Measurements from ENCODE around the gene PRDM16.

DNA sequence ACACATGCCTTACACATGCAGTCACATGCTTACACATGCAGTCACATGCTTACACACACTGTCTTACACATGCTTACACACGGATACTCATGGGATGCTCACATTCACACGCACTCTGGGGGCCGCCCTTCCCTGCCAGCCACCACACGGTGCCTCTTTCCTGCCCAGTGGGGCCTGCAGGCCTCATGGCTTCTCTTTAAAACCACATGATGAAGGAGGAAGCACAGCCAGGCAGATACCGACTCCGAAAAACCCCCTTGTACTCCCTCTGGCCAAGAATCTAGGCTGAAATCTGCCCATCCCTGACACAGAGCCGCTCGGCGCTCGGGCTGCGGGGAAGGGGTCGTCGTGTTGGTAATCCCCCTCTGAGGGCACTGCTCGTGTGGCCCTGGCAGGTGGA is 113.0 kb downstream of the PRDM16 start:
- TF ChIP-seq, protein P1, sequence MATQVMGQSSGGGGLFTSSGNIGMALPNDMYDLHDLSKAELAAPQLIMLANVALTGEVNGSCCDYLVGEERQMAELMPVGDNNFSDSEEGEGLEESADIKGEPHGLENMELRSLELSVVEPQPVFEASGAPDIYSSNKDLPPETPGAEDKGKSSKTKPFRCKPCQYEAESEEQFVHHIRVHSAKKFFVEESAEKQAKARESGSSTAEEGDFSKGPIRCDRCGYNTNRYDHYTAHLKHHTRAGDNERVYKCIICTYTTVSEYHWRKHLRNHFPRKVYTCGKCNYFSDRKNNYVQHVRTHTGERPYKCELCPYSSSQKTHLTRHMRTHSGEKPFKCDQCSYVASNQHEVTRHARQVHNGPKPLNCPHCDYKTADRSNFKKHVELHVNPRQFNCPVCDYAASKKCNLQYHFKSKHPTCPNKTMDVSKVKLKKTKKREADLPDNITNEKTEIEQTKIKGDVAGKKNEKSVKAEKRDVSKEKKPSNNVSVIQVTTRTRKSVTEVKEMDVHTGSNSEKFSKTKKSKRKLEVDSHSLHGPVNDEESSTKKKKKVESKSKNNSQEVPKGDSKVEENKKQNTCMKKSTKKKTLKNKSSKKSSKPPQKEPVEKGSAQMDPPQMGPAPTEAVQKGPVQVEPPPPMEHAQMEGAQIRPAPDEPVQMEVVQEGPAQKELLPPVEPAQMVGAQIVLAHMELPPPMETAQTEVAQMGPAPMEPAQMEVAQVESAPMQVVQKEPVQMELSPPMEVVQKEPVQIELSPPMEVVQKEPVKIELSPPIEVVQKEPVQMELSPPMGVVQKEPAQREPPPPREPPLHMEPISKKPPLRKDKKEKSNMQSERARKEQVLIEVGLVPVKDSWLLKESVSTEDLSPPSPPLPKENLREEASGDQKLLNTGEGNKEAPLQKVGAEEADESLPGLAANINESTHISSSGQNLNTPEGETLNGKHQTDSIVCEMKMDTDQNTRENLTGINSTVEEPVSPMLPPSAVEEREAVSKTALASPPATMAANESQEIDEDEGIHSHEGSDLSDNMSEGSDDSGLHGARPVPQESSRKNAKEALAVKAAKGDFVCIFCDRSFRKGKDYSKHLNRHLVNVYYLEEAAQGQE (IDR thresholded peaks at IDR 0.05) = no peak
- TF ChIP-seq, protein P2, sequence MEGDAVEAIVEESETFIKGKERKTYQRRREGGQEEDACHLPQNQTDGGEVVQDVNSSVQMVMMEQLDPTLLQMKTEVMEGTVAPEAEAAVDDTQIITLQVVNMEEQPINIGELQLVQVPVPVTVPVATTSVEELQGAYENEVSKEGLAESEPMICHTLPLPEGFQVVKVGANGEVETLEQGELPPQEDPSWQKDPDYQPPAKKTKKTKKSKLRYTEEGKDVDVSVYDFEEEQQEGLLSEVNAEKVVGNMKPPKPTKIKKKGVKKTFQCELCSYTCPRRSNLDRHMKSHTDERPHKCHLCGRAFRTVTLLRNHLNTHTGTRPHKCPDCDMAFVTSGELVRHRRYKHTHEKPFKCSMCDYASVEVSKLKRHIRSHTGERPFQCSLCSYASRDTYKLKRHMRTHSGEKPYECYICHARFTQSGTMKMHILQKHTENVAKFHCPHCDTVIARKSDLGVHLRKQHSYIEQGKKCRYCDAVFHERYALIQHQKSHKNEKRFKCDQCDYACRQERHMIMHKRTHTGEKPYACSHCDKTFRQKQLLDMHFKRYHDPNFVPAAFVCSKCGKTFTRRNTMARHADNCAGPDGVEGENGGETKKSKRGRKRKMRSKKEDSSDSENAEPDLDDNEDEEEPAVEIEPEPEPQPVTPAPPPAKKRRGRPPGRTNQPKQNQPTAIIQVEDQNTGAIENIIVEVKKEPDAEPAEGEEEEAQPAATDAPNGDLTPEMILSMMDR (IDR thresholded peaks at IDR 0.05) = no peak

Data from A549 (cell line).